GM10248 (cell line): ENCODE data around the gene FAM47E.
"Not testable (repeated sequence)": the region's sequence is repeated elsewhere in the genome, so short reads cannot be mapped to it uniquely, and the experiment has no call there.

Experiments used
- CTCF ChIA-PET: fragments of 300-600 bp; sonication (Branson Sonifier 250); formaldehyde crosslinking; extraction: SDS; loops from one replicate; lab custom pipeline; 2021; ENCODE audit warnings: antibody characterized with exemption; lab: Yijun Ruan, JAX
- POLR2A ChIA-PET: fragments of 350-650 bp; sonication (Branson Sonifier 250); formaldehyde crosslinking; extraction: SDS; loops from one replicate; lab custom pipeline; 2020; ENCODE audit warnings: antibody characterized with exemption; lab: Yijun Ruan, JAX
- DNase-seq: peaks from one replicate; pipeline ENCODE4 v3.0.0; 2012; ENCODE audit errors: extremely low spot score
- TF ChIP-seq, protein P1 (sequence below): IDR thresholded peaks from 2 replicates; pipeline ENCODE4 v1.5.1; 2012; ENCODE audit warnings: mild to moderate bottlenecking, low read depth; ENCODE audit errors: extremely low read depth, missing control alignments, control extremely low read depth

Gene FAM47E

DNA sequence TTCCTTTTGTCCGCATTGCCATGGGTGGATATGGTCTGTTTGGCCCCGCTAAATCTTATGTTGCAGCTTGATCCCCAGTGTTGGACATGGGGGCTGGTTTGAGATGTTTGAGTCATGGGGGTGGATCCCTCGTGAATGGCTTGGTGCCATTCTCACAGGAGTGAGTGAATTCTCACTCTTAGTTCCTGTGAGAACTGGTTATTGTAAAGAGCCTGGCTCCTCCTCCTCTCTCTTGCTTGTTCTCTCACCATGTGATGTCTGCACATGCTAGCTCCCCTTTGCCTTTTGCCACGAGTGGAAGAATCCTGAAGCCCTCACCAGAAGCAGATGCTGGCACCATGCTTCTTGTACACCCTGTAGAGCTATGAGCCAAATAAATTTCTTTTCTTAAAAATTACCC is 32.4 kb downstream of the FAM47E start:
- POLR2A ChIA-PET = no interaction called here
- TF ChIP-seq, protein P1, sequence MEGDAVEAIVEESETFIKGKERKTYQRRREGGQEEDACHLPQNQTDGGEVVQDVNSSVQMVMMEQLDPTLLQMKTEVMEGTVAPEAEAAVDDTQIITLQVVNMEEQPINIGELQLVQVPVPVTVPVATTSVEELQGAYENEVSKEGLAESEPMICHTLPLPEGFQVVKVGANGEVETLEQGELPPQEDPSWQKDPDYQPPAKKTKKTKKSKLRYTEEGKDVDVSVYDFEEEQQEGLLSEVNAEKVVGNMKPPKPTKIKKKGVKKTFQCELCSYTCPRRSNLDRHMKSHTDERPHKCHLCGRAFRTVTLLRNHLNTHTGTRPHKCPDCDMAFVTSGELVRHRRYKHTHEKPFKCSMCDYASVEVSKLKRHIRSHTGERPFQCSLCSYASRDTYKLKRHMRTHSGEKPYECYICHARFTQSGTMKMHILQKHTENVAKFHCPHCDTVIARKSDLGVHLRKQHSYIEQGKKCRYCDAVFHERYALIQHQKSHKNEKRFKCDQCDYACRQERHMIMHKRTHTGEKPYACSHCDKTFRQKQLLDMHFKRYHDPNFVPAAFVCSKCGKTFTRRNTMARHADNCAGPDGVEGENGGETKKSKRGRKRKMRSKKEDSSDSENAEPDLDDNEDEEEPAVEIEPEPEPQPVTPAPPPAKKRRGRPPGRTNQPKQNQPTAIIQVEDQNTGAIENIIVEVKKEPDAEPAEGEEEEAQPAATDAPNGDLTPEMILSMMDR = no peak
- DNase-seq = no peak
- CTCF ChIA-PET = no interaction called here

DNA sequence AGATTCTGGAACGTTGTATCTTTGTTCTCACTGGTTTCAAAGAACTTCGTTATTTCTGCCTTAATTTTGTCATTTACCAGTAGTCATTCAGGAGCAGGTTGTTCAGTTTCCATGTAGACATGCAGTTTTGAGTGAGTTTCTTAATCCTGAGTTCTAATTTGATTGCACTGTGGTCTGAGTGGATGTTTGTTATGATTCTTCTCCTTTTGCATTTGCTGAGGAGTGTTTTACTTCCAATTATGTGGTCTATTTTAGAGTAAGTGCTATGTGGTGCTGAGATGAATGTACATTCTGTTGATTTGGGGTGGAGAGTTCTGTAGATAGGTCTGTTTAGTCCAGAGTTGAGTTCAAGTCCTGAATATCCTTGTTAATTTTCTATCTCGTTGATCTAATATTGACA is 36.3 kb downstream of the FAM47E start:
- POLR2A ChIA-PET, DNase-seq, CTCF ChIA-PET: not testable (repeated sequence)

DNA sequence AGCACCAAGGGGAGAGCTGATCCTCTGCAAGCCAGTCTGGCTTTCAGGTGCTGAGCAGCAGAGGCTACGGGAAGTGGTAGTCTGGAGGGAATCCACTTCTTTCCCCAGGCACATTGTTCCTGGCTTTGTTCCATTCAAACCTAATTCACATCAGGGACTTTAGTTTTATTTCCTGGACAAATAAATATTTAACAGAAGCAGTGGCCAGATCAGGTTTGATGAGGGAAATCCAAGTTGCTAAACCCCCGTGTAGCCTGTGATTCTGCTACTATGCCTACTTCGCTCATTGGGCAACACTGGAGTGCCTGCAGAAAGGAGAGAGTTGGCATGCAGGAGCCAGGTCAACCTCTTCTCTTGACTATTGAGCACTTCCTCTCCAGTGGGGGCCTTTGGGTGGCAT is 41.2 kb downstream of the FAM47E start:
- TF ChIP-seq, protein P1 = no peak
- CTCF ChIA-PET = interaction anchor here (1.5 kb wide), 1 partner anchor 14 kb away, joined by 3 read pairs; no protein-coding TSS in a partner anchor
- DNase-seq = no peak
- POLR2A ChIA-PET = no interaction called here

DNA sequence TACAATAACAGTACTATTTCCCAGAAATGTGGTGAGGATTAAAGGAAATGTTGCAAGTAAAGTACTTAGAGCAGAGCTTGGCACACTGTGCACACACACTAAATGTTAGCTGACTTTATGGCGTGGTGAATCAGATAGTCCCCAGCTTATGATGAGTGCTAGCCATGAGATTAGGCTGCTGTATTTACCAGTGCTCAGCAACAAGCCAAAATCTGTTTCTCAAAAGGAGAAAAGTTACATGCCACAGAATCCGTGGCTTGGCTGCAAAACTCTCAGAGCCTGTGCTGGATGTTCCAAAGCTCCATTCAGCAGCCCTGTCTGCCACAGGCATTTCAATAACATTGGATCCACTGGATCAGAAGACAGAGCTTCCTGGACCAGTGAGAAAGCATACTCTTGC is 42.3 kb downstream of the FAM47E start:
- no peak for DNase-seq
- ChIA-PET CTCF (interaction anchor here (1.5 kb wide), 1 partner anchor 15 kb away, joined by 3 read pairs; no protein-coding TSS in a partner anchor), POLR2A (interaction anchor here (0.6 kb wide), 1 partner anchor 14 kb away, joined by 6 read pairs; no protein-coding TSS in a partner anchor)
- TF ChIP-seq, protein P1 = no peak

DNA sequence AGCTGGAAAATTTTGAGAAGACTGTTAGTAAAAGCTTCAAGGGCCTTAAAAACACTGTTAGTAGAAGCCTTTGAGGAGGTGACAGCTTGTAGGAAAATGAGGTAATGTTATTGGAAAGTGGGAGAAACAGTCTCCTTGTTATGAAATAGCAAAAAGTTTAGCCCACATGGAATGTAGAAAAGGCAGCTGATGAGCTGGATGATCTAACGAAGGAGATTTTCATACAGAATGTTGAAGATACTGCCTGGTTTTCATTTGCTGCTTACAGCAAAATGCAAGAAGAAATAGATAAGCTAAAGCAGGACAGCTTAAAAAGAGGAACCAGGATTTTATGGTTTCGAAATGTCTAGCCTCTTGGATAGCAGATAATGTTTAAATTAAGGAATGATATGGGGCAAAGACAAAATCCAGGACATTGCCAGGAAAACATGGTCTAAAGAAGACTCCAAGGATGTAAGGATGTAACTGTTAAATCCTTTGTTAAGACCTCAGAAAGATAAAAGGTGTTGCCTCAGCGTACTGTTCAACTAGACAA is 44.8 kb downstream of the FAM47E start:
- TF ChIP-seq, protein P1 = no peak
- DNase-seq = no peak
- CTCF ChIA-PET = interaction anchor here (0.9 to 1.1 kb wide), 2 partner anchors 20 to 99 kb away, joined by 3 read pairs; no protein-coding TSS in a partner anchor
- POLR2A ChIA-PET = no interaction called here

DNA sequence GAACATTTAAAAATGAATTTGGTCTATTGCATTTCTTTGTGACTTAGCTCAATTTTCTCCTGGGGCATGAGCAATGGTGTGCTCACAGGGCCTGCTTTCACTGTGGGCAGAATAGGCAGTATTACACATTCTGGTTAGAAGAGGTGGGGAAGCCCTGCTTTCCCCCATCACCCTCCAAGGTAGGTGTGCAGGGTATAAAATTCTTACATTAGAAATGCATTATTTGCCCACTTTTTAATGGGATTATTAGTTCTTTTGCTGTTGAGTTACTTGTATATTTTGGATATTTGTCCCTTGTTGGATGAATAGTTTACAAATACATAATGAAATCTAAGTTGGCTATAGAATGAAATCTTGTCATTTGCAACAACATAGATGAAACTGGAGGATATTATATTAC is 46.7 kb downstream of the FAM47E start:
- no peak for DNase-seq
- POLR2A ChIA-PET = interaction anchor here (0.7 kb wide), 1 partner anchor 136 kb away, joined by 3 read pairs; no protein-coding TSS in a partner anchor
- TF ChIP-seq, protein P1 = no peak
- CTCF ChIA-PET = no interaction called here

DNA sequence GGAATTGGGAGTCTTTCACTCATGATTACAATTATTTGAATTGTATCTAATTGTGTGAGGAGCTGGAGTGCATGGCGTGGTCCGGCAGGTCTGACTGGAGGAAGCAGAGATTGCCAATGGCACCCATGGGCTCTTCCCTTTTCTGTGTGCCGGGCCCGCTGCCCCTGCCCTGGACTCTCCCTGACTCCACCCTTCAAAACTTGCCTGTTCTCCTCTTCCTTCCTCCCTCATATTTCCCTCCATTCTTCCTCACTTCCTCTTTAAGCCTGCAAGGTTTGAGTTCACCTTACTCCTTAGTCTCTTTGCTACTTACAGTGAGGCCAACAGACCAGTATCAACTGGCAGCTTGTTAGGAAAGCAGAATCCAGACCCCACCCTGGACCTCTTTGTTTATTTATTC is 48.5 kb downstream of the FAM47E start:
- TF ChIP-seq, protein P1 = no peak
- CTCF ChIA-PET = no interaction called here

More for the DNA sequence above, 48.5 kb downstream of the FAM47E start:
- POLR2A ChIA-PET = no interaction called here
- no peak for DNase-seq
